Right forelimb (tissue), 1 donor: ENCODE results near the gene DOCK3.
"Not testable (repeated sequence)": the region's sequence is repeated elsewhere in the genome, so short reads cannot be mapped to it uniquely, and the experiment has no call there.

Experiments
- DNase-seq: peaks from one replicate; pipeline ENCODE4 v3.0.0-alpha.2; 2018

DOCK3 gene

DNA sequence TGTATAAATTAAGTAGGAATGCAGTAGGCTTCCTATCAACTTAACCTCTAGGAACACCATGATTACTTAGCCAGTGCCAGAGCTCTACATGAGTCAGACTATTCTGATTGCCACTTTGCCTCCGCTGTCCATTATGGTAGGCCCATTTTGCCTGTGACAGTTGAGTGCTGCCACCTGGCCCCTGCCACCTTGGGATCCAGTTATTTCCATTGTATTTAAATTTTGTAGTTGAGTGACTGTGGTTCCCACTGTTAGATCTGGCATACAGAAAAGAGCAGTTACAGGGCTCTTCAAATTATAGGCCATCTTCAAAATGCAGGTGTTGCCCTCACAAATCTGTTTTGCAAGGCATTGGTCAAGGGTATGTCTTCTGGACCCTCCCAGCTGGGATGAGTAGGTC, 456.9 kb downstream of the DOCK3 start:
- not testable (repeated sequence) for DNase-seq

DNA sequence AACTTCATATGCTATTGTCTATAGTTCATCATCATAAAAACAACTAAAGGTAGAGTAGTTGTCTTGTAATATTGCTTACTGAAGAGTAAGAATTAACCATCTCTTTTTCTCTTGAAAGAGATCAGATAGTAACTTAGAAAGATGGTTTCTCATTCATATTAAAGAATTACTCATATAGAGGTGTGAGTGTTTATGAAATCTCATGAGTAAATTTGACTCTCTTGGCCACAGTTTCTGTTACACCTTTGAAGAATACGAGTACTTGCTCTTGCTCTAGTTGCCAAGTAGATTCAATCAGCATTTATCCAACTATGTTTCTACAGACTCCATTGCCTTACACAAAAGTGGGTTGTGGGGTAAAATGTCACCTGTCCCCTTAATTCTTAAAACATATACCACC, 463.0 kb downstream of the DOCK3 start:
- DNase-seq, result no peak

DNA sequence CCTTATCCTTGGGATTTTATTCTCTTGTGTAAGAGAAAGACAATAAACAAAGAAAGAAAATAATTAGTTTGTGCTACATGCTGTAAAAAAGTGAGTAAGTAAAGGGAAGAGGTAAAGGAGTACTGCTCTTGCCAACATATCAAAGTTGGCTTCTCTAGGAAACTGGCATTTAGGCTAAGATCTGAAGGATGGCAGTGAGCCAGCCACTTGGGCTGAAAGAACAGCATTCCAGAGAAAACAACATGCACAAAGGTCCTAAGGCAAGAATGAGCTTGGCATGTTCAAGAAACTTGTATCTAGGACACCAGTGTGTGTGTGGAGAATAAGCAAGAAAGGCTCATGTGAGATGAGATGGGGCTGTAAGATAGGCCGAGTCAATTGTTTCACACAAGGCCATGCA, 464.9 kb downstream of the DOCK3 start:
- no peak for DNase-seq

DNA sequence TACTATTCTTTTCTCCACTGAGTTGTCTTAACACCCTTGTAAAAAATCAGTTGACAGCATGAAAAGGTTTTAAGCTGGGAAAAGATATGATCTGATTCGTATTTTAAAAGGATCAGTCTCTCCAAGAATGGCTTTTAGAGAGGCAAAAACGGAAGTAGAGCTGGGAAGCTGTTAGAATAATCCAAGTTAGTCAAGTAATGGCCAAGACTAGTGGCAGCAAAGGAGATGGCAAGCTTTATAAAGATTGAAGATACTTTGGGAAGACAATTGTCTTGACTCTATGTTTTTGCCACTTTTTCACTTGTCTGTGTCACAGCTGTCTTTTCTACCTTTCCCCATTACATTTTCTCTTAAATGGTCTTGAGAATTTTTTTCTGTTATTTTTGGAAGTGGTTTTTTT, 466.8 kb downstream of the DOCK3 start:
- no peak for DNase-seq

DNA sequence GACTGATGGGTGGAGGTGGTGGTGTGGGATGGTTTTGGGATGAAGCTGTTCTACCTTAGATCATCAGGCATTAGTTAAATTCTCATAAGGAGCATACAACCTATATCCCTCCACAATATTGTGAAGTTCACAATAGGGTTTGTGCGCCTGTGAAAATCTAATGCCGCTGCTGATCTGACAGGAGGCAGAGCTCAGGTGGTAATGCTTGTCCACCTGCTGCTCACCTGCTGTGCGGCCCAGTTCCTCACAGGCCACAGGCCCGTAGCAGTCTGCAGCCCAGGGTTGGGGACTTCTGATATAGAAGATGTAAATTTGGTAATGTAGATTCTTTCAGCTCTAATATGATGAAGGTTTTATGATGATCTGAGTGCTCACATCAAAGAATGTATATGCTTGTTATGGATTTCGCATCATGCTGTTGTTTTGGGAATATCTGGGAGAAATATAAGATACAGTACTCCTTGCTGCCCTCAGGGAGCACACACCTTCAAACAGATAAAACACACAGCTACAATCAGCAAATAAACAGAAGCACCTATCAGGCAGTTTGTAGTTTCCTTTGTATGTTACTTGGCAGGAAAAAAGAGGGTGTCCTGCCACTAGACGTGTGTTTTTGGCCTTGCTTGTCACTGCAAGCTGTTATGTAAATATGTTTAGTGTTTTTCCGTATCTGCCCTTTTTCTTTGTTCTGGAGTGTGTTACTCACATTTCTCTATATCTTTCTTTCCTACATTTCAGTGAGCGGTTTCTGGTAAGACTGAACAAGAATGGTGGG, 471.3 kb downstream of the DOCK3 start:
- DNase-seq, result no peak

DNA sequence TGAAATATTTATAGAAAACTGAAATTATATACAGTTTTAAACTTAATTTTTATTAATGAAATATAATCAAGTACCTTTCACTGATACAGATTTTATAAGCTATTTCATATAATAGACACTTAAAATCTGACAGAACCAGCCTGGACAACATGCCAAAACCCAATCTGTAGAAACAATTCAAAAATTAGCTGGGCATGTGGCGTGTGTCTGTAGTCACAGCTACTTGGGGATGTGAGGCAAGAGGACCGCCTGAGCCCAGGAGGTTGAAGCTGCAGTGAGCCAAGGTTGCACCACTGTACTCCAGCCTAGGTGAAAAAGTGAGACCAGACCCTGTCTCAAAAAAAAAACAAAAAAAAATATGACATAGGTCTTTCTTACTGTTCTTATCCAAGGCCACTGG, 472.1 kb downstream of the DOCK3 start:
- no peak for DNase-seq

DNA sequence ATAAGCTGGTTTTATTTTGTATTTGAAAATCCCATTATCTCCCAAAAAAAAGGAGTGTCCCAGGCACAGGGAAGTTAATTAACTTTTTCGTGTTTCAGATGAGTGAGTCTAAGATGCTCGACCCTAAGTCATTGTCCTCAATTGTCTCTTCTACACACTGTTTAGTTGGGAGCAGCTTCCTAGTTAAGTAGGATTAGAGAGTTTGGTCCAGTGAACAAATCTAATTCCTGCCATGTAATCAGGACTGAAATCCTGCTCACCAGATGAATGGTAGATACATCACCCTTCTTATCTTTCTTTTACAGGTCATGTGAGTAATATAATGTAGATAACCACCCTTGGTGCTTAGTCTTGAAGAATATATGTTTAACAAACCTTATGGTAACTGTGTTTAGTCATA, 481.4 kb downstream of the DOCK3 start:
- no peak for DNase-seq

DNA sequence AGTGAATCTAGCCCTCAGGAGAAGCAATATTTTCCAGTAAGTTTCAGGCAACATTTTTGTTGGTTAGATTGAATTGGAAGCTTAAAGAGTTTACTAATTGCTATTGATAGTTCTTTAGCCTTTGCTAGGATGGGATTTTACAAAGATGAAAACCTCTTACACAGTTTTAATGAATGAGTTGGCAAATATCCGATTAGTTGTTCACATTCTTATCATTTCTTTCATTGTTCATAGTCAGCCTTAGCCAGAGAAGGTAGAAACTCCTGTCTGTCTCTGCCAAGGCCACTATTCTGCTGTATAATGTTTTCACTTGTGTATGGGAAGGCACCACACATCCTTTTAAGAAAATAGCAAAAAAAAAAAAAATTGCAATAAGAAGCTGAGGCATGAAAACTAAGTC, 488.3 kb downstream of the DOCK3 start:
- DNase-seq, result no peak

DNA sequence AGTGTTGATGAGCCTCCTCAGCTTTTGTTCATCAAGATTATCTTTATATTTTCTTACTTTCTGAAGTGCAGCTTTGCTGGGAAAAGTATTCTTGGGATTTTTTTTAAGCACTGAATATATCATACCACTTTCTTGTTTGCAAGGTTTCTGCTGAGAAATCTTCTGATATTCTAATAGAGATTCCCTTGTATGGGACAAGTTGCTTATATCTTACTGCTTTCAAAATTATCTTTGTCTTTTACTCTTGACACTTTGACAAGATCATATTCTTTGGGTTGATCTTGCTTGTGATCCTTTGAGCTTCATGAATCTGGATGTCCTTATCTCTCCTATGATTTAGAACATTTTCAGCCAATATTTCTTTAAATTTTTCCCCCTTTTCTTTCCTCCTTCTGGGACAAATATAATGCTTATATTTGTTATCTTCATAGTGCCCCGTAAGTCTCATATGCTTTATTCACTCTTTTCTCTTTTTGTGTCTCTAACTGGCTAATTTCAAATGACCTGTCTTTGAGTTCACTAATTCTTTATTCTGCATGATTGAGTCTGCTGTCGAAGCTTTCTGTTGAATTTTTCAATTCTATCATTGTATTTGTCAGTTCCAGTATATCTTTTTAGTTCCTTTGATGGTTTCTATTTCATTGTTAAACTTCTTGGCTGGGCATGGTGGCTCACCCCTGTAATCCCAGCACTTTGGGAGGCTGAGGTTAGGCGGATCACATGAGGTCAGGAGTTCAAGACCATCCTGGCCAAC, 499.0 kb downstream of the DOCK3 start:
- DNase-seq, result no peak

DNA sequence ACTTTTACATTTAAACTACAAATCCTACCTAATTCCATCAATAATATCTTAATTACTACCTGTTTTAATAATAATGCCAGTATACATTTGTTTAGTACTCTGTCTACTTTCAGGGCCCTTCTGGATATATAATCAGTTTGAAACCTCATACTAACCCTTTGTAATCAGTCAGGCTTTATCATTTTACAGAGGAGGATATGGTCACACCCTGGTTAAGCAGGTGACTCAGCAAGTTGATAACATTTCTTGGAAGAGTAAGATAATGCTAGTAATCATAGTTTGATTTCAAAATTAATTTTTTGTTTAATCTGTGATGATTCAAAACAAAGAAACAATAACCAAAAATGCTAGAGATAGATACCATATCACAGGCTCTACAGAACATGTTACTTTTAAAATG, 502.2 kb downstream of the DOCK3 start:
- no peak for DNase-seq

DNA sequence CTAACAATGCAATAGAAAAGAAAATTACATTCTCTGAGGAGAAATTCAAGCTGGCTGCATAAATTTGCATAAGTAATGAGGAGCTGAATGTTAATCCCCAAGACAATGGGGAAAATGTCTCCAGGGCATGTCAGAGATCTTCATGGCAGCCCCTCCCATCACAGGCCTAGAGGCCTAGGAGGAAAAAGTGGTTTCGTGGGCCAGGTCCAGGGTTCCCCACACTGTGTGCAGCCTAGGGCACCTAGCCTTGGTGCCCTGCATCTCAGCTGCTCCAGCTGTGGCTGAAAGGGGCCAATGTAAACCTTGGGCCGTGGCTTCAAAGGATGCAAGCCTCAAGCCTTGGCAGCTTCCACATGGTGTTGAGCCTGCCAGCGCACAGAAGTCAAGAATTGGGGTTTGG, 511.7 kb downstream of the DOCK3 start:
- DNase-seq, result not testable (repeated sequence)

DNA sequence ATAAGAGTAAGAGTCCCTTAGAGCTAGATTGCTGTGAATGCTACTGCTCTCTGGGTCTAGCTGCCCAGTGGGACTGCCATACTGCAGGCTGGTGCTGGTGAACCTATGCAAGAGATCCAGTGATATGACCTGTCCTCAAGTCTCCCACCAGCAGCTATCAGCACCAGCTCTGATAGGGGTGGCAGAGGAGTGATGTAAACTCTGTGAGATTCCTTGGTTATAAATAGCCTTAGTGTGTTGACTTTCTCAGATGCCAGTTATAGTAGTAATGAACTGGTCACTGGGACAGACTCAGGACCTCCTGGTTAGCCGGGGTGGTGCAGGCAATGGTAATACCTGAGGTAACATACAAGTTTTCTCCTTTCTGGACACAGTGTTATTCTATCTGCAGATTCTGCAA, 515.5 kb downstream of the DOCK3 start:
- DNase-seq, result no peak

DNA sequence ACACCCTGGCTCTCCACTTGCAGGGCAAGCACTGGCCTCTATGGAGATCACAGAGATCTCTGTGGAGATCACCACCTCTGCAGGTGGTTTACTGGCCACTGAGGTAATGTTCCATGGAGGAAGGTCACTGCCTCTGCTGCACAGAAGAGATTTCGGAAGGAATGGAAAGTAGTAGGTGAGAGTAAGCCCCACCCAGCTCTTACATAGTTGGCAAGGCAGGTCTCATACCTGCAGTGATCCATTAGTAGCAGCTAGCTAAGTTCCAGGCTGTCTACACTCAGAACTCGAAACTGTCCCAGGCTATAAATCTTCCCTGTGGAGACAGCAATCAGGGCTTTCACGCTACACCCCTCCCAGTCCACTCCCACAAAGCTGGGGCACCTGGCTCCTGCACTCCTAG, 516.1 kb downstream of the DOCK3 start:
- no peak for DNase-seq

DNA sequence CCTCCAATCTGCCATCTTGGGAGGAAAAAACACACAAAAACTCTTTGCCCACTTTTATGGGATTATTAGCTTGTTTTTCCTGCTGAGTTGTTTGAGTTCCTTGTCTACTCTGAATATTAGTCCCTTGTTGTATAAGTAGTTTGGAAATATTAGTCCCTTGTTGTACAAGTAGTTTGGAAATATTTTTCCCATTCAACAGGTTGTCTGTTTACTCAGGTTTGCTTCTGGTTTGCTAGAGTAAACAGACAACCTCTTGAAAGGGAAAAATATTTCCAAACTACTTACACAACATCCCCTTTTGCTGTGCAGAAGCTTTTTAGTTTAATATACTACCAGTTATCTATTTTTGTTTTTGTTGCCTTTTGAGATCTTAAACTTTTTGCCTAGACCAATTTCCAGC, 517.0 kb downstream of the DOCK3 start:
- no peak for DNase-seq

DNA sequence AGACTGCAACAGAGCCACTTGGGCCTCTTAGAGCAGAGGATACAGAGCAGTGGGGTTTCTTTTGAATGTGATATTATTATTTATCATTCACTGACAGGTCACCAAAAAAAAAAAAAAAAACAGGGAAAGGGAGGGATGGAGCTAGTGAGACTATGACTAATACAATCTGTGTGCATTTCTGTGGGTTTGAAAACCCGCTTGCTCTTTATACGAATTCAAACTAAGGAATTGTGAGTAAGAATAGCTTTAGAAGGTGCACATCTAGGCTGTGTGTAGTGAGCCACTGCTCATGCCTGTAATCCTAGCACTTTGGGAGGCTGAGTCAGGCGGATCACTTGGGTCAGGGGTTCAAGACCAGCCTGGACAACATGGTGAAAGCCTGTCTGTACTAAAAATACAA, 523.8 kb downstream of the DOCK3 start:
- no peak for DNase-seq

DNA sequence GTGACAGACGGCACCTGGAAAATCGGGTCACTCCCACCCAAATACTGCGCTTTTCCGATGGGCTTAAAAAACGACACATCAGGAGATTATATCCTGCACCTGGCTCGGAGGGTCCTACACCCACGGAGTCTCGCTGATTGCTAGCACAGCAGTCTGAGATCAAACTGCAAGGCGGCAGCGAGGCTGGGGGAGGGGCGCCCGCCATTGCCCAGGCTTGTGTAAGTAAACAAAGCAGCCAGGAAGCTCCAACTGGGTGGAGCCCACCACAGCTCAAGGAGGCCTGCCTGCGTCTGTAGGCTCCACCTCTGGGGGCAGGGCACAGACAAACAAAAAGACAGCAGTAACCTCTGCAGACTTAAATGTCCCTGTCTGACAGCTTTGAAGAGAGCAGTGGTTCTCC, 524.6 kb downstream of the DOCK3 start:
- not testable (repeated sequence) for DNase-seq

DNA sequence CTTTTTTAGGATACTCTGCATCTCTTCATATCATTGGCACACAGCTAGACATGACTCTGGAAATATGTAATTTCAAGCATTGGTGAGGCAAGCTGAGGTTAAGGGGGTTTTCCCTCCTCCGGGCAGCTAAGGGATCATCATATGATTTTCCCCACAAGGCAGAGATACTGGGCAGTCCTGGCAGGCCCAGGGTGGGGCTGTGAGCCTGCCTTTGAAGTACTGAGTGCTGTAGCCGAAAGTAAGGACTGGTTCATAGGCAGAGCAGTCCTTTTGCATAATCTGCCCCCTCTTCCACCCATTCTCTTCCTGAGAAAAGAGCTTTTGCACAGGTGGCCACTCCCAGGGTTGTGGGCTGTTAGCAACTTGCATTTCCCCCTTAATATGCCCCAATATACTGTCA, 541.6 kb downstream of the DOCK3 start:
- DNase-seq, result no peak

DNA sequence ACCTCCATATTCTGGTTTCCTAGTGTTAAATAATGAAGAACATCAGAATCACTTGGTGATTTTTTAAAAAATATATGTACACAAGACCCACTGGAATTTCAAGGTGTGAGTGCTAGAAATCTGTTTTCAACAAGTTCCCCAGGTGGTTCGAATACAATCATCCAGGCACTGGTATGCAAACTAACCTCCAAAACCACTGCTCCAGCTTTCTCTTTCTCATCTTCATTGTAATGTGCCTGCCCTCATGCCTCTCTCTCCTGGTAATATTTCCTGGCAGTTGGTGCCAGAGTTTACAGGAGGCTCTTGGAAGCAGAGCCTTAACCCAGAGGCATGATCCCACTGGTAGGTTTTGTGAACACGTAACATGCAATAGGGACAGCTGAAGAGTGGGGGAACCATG, 547.2 kb downstream of the DOCK3 start:
- no peak for DNase-seq

DNA sequence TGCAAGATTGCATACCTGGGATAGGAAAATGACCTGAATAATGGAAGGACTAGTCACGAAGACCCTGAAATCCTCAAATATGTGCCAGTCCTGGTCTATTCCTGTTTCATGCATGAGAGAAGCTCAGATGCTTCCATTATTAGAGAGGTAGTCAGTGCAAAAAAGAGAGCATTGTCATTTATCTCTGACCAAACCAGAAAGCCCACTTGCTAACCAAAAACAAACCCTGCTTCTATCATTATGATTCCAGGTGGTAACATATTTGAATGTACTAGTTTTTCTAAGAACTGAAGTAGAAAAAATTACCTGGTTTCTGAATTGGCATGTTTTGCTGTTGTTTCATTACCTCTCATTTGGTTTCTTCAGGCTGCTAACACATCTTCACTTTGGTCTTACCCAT, 549.6 kb downstream of the DOCK3 start:
- no peak for DNase-seq

DNA sequence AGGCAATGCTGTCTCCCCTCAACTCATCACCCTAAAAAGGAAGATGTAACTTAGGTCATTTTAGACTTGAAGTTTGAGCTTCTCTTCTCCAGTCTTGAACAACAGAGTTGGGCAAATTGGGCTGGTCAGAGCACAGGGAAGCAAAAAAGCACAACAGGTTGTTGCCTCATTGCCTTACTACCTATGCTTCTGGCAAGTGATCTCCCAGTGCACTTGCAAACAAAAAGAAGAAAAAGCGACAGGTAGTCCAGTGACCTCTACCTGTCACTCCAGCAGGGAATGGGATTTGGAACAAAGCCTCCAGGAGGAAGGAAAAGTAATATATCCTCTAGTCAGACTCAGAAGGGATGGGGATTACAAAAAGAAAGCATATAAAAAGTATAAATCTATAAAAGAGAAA, 550.1 kb downstream of the DOCK3 start:
- DNase-seq, result no peak

DNA sequence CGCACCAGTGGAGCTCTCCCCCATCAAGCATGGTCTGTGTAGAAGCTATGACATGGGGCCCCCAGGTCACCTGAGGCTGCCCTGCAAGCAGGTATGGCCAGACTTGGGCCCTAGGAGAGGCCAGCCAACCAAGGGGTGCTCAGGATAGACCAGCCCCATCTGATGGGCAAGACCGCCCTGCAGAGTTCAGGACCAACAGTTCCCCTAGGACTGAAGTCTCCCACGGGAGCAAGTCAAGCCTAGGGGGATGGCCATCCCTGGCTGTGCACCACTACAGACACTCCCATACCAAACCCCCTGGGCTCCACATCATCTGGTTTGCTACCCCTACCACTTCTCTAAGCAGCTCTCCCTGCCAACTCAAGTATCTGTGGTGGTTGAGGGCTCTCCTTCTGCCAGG, 568.2 kb downstream of the DOCK3 start:
- no peak for DNase-seq

DNA sequence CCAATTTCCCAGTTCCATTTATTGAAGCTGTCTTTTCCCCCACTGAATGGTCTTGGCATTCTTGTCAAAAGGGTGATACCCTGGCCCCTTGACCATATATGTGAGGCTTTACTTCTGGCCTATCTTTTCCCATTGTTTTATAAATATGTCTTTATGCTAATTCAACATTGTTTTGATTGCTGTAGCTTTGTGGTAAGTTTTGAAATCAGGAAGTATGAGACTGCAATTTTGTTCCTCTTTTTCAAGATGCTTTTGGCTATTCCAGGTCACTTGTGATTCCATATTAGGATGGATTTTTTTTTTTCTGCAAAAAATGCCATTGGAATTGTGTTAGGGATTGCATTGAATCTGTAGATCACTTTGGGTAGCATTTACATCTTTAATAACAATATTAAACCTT, 569.2 kb downstream of the DOCK3 start:
- DNase-seq, result no peak

DNA sequence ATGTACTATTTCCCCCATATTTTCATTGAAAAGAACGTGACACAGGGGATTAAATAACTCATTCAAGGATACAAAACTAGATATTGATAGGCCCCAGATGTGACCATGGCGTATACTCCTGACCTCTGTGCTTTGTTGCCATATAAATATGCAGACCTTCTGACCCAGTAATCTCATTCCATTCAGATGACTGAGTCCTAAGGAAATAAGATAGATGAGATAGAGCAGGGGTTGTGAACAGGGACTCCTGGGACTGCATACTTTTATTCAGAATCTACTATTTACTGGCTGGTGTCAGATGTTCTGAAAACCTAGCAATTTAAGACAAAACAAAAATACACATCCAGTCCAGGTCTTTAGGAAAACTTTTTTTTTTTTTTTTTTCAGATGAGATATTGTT, 571.1 kb downstream of the DOCK3 start:
- DNase-seq, result no peak

DNA sequence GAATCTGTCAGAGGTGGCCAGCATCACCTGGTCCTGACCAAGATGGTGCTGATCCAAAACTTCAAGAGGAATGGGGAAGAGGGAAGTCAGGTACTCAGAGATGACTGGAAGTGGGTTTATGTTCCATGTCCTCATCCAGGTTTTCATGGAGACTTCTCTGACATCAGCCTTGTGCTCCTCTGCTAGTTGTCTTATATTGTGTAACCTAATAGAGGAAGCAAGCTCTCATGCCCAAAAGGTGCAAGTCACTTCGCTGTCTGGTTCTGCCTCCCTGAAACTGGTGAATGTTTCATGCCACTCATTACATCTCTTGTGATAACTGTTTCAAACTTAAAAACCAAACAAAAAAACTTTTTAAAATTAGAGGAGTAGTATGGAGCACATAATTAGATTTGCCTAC, 583.1 kb downstream of the DOCK3 start:
- no peak for DNase-seq

DNA sequence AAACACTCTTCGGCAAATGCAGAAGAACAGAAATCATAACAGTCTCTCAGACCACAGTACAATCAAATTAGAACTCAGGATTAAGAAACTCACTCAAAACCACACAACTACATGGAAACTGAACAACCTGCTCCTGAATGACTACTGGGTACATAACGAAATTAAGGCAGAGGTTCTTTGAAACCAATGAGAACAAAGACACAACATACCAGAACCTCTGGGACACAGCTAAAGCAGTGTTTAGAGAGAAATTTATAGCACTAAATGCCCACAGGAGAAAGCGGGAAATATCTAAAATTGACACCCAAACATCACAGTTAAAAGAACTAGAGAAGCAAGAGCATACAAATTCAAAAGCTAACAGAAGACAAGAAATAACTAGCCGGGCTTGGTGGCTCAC, 589.4 kb downstream of the DOCK3 start:
- not testable (repeated sequence) for DNase-seq
